HPDE6-E6E7 (cell line): ENCODE measurements around the gene KRT222.

Experiments
- DNase-seq: peaks from one replicate; pipeline ENCODE4 v3.0.0; 2011; ENCODE audit warnings: missing footprints; ENCODE audit errors: extremely low spot score

Gene KRT222

DNA sequence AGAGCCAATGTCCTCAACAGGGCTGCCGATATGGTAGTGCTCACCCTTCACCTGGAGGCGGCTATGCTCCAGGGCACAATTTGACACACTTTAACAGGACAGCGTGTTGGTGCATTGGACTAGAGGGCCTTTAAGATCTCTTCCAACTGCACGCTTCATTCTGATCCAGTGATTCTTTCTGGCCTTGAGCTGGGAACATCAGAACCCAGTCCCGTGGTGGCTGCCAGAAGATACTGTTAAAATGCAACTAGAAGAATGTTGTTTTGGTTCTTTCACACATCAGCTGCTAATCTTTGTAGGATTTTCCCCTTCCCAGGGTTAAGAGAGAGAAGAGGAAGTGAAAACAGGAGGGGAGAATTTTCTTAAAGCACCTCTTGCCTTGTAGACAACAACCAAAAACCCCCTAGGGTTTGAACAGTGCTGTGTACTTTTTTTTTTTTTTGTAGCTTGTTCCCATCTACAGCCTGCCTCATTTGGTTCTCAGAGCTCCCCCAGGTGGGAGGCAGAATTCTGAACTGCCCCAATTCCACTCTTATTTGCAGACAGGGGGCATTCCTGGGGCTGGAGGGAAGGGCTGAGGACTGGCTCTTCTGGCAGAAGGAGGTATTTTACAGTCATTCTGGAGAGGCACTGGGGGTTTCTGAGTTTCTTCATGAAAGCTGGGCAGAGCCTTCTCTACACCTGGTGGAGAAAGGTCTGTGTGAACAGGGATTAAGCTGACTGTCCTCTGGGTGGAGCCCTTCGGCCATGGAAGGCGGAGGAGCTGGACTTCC lies 49.7 kb downstream of the KRT222 start:
- DNase-seq: peak; percentile 75

DNA sequence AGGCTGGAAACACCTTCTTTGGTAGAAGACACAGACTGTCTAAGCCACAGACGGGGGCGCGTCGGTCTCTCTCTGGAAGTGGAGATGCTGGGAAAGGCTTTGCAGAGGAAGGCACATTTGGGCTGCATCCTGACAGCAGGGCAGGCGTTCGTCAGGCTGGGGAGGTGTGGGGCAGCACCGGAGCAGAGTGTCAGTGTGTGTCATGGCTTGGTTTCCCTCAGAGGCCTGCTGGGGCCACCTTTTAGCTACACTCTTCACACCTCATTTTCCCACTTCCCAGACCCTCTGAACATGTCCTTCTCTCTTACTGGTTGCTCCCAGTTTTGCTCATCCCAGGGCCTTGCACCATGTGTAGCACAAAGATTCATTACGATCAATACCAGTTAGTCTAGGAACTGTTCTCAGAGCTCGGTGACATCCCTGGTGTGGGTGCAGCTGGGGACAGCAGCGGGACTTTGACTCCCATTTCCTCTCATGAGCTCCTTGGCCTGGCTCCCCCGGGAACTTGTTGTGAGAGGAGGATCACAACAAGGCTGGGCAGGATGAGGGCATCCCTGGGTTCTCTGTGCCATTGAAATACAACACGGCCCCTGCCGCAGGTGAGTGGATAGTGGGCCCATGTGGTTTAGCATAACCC lies 50.4 kb downstream of the KRT222 start:
- no peak for DNase-seq

DNA sequence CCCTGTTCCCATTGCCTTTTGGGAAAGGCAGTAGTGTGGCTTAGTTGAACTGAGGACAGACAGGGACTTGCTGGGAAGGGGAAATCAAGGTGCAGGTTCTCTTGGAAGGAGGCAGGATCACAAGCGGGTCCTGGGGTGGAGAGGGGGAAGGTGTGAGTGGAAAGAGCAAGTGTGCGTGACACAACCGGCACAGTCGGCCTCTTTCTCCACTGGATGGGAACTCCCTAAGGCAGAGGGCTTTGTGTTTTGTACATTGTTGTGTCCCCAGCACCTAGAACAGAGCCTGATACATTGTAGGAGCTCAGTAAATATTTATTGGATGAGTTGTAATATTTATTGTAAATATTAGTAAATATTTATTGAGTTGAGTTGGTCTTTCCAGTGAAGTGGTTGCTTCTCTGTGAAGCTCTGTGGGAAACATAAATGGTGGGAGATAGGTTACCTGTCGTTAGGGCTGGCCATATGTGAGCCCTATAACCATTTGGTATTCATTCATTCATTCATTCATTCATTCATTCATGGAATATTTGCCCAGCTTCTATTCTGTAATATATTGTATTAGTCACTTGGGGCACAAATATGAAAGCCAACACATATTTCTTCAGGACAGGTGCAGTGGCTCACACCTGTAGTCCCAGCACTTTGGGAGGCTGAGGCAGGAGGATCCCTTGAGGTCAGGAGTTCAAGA lies 51.4 kb downstream of the KRT222 start:
- DNase-seq: no peak

DNA sequence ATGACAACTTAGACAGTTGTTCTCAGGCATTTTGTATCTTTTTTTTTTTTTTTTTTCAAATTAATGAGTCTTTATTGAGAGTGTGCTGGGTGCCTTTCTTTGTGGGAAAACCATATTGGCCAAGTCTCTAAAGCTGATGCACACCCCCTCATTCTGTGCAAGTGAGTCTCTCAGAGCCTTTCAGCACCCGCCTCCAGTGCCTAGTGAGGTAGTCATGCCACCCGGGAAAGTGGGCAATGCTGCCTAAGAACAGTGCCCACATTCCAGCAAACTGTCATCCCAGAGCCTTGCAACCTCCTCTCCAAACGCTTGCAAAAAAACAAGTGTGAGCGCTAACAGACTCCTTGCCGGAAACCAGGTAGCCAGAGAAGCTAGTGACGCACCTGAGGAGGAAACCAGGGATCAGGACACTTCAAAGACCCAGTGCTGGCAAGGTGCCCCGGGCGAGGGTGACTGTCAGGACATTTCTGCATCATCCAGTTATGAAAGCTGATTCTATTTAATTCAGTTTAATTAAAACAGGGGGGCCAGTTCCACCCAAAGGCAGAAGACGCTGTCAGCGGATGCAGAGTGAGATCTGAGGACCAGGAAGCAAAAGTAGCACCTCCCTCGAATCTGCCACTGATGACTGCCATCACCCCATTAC lies 52.3 kb downstream of the KRT222 start:
- DNase-seq: peak; percentile 31

DNA sequence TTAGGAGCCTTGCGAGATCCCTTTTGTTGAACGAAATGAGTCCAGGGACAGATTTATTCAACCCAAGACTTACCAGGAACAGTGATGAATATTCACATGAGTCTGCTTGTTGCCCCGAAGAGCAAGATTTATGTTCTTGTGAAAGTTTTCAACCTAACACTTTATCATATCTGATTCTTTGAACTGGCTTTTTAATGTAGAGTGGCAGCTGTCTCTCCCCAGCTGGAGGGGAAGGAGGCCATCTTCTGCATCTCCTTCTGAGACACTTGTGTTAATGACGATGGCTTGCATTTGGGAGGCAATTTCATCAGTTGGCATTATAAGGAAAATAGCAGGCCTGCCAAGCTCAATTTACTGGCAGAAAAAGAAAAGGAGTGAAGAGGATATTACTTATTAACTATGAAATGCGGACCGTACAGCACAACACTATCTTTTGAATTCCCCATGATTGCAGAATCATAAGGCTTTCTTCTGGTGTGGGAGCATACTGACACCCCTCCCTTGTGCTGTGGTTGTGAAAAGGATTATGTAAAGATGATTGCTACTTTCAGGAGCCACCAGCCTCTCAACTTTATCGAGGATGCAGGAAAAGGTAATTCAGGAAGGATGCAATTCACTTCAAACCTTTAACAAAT lies 53.0 kb downstream of the KRT222 start:
- DNase-seq: no peak

DNA sequence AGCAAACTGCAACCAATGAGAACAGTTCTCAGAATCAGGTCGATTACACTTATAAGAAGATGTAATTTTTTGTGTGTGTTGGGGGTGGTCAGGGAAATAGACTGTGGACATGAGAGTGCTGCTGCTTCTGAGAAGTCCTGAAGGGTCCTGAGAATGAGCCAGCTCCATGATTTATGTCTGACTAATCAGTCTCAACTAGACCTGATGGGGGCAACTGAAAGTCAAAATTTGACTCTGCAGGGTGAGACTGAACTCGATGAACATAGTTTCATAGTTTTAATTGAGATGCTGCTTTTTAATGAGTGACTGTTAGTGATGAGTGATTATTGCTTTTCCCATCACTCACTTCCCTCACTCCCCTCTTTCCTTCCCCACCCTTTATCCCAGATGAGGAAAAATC lies 54.6 kb downstream of the KRT222 start:
- no peak for DNase-seq

DNA sequence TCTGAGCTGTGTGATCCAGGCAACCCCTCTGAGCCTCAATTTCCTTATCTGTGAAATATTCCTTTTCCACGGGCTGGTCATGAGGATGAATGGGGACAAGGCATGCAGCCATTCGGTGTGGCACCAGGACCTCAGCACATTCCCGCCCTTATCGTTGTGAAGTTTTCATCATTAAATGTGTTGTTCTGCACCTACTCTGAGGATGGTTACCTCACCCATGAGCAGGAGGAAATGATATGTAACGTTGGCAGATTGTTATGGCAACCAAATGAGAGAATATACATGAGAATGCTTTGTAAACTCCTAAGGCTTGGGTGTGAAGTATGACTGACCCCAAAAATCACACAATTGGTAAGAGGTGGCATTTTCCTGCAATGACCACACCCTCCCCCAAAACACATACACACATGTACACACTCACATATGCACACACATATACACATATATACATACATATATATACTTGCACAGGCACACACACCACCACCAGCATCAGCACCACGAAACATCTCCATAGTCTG lies 56.9 kb downstream of the KRT222 start:
- no peak for DNase-seq

DNA sequence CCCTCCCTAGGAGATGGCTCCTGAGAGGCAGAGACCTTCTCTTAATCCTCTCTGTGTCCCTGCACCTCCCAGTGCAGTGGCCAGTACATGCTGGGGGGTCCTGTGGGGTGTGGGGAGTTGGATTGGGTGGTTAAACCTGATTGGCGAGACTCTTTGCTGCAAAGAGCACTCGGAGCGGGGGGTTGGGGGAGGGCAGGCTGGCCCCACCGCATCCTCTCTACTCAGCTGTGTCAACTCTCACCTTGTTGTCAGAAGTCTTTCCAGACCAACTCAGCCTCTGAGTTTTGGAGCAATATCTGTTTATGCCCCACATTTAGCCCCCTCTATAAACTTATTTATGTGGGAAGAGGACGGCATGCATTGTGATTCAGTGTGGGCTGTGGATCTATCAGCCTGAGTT lies 57.3 kb downstream of the KRT222 start:
- no peak for DNase-seq

DNA sequence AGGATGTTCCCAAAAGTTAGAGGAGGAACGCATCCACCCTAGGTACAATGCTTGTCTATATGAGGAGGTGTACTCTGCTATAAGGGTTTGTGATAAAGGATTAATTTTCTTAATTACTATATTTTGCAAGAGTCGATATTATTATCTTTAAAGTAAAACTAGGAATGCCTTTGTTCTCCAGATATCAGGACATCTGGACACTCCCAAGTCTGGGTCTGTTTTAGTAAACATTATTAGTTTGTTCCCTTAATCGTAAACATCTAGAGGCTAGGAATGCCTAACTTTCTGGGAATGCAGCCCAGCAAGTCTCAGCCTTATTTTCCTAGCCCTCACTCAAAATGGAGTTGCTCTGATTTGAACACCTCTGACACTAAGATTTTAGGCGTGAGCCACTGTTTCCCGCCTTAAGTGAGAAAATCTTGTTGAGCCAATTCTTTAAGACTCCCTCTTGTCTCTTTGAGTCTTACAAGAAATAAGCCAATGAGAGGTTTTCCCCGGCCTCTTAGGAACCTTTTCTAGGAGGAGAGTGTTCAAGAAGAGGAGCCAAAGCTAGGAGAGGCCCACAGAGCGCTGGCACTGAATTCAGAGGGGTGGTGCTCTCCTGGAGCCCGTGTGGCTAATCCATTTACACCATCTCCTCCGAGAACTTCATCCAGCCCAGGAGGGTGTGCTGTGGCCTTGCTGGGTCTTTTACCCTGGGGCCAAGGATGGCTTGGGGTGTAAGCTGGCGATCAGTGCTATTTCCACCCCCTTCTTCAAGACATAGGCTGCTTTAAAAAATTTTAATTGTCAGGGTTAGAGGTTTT lies 58.2 kb downstream of the KRT222 start:
- no peak for DNase-seq

DNA sequence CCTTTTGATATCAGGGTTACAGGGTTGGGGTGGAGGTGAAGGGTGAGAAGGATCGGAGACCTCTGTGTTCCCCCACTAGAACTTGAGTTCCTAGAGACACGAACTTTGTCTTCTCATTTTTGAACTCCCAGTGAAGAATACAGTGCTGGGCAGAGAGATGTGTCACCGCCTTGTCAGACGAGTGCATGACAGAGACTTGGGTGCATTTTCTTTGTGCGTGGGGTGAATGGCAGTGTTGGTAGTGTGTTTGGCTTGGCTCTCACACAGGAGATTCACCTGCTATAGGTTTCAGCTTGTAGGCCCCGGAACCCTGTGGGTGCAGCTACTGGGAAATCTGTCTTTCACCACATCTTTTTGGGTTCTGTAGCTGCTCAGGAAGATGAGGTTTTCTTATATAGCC lies 59.7 kb downstream of the KRT222 start:
- DNase-seq: no peak
